Measurements from ENCODE around the gene CHCHD3.

GRCh38 chr7:133023370-133024071 lies 58.4 kb downstream of the CHCHD3 start:
- no peak for TF ChIP-seq CTCF (IDR thresholded peaks at IDR 0.05)
- no peak for TF ChIP-seq POLR2A (IDR thresholded peaks at IDR 0.05)

Data from lower leg skin (tissue), 3 donors.